HepG2 (cell line): Measurements from ENCODE around the gene FYB1. TPM values are rescaled to one million over a fixed set of nuclear protein-coding genes. Genes with fewer than 3 reads are reported as not detected.

Source experiments
- CCAR2 ChIP-seq: fragments of 200-400 bp; formaldehyde crosslinking; optimal IDR thresholded peaks from 2 replicates; pipeline ENCODE3; 2018; ENCODE audit warnings: low read depth, mild to moderate bottlenecking, low read length, moderate library complexity
- CHCHD3 ChIP-seq: sonication (generic); formaldehyde crosslinking; IDR thresholded peaks from 2 replicates; pipeline ENCODE4 v1.8.0; 2022; ENCODE audit warnings: mild to moderate bottlenecking, missing genetic modification reagents, moderate library complexity
- ELF3 ChIP-seq: IDR thresholded peaks from 2 replicates; pipeline ENCODE4 v1.6.1; 2016; ENCODE audit warnings: missing genetic modification reagents, missing compliant biosample characterization
- GPN1 ChIP-seq: sonication (generic); formaldehyde crosslinking; IDR thresholded peaks from 2 replicates; pipeline ENCODE4 v1.5.1; 2020; ENCODE audit warnings: missing genetic modification reagents, borderline replicate concordance
- HNF4A ChIP-seq: sonication (generic); formaldehyde crosslinking; IDR thresholded peaks from 2 replicates; pipeline ENCODE4 v1.4.0; 2020; ENCODE audit warnings: missing genetic modification reagents
- HOXA5 ChIP-seq: sonication (generic); formaldehyde crosslinking; IDR thresholded peaks from 2 replicates; pipeline ENCODE4 v1.4.0; 2020; ENCODE audit warnings: missing genetic modification reagents
- MAF1 ChIP-seq: sonication (generic); formaldehyde crosslinking; IDR thresholded peaks from 2 replicates; pipeline ENCODE4 v1.5.0; 2020; ENCODE audit warnings: missing genetic modification reagents, borderline replicate concordance
- MAZ ChIP-seq, 2 experiments: sonication (generic) in 1 of 2; formaldehyde crosslinking in 1 of 2; IDR thresholded peaks; 2 replicates each; pipeline versions ENCODE4 v1.5.0 to v1.6.1; 2012 to 2020; ENCODE audit warnings: low read depth in 2 of 2, mild to moderate bottlenecking in 2 of 2, borderline replicate concordance in 1 of 2, improper control_type of control experiment in 1 of 2, low read length in 1 of 2, missing genetic modification reagents in 1 of 2, moderate library complexity in 1 of 2
- MED1 ChIP-seq: sonication (generic); formaldehyde crosslinking; IDR thresholded peaks from 2 replicates; pipeline ENCODE4 v1.4.0; 2020; ENCODE audit warnings: missing genetic modification reagents
- MEIS1 ChIP-seq: sonication (generic); formaldehyde crosslinking; IDR thresholded peaks from 2 replicates; pipeline ENCODE4 v1.9.0; 2021; ENCODE audit warnings: mild to moderate bottlenecking, missing genetic modification reagents, moderate library complexity, borderline replicate concordance
- MLLT10 ChIP-seq: sonication (generic); formaldehyde crosslinking; IDR thresholded peaks from 2 replicates; pipeline ENCODE4 v1.4.0; 2020; ENCODE audit warnings: missing genetic modification reagents
- NFIC ChIP-seq: IDR thresholded peaks from 2 replicates; pipeline ENCODE4 v1.6.1; 2012; ENCODE audit warnings: mild to moderate bottlenecking, low read length, inconsistent platforms
- PAF1 ChIP-seq: IDR thresholded peaks from 2 replicates; pipeline ENCODE4 v1.6.1; 2016; ENCODE audit warnings: missing genetic modification reagents, missing compliant biosample characterization
- REPIN1 ChIP-seq: sonication (generic); formaldehyde crosslinking; IDR thresholded peaks from 2 replicates; pipeline ENCODE4 v1.8.0; 2022; ENCODE audit warnings: missing genetic modification reagents, low read depth, mild to moderate bottlenecking, borderline replicate concordance
- SALL1 ChIP-seq: sonication (generic); formaldehyde crosslinking; IDR thresholded peaks from 2 replicates; pipeline ENCODE4 v1.8.0; 2022; ENCODE audit warnings: mild to moderate bottlenecking, missing genetic modification reagents
- SALL2 ChIP-seq: sonication (generic); formaldehyde crosslinking; IDR thresholded peaks from 2 replicates; pipeline ENCODE4 v1.8.1; 2023; ENCODE audit warnings: mild to moderate bottlenecking, missing genetic modification reagents, inconsistent platforms
- TBL1XR1 ChIP-seq: fragments of 150-350 bp; IDR thresholded peaks from 2 replicates; pipeline ENCODE4 v1.6.1; 2014; ENCODE audit warnings: borderline replicate concordance, low read length; ENCODE audit not compliant: partially characterized antibody
- TMF1 ChIP-seq: sonication (generic); formaldehyde crosslinking; IDR thresholded peaks from 2 replicates; pipeline ENCODE4 v1.8.1; 2022; ENCODE audit warnings: low read depth, missing genetic modification reagents
- ZFY ChIP-seq: sonication (generic); formaldehyde crosslinking; IDR thresholded peaks from 2 replicates; pipeline ENCODE4 v1.4.0; 2020; ENCODE audit warnings: missing genetic modification reagents
- ZNF138 ChIP-seq: sonication (generic); formaldehyde crosslinking; IDR thresholded peaks from 2 replicates; pipeline ENCODE4 v1.5.0; 2020; ENCODE audit warnings: mild to moderate bottlenecking, low read depth, missing genetic modification reagents
- ZNF263 ChIP-seq: sonication (generic); formaldehyde crosslinking; IDR thresholded peaks from 2 replicates; pipeline ENCODE4 v1.4.0; 2020; ENCODE audit warnings: missing genetic modification reagents
- ZNF607 ChIP-seq: sonication (generic); formaldehyde crosslinking; IDR thresholded peaks from 2 replicates; pipeline ENCODE4 v1.5.1; 2020; ENCODE audit warnings: missing genetic modification reagents, mild to moderate bottlenecking, borderline replicate concordance
- ZNF629 ChIP-seq: sonication (generic); formaldehyde crosslinking; conservative IDR thresholded peaks from 2 replicates; pipeline ENCODE4 v1.5.0; 2020; ENCODE audit warnings: missing genetic modification reagents
- ZNF652 ChIP-seq: IDR thresholded peaks from 2 replicates; pipeline ENCODE4 v1.6.1; 2016; ENCODE audit warnings: low read depth, borderline replicate concordance
- ZNF747 ChIP-seq: sonication (generic); formaldehyde crosslinking; IDR thresholded peaks from 2 replicates; pipeline ENCODE4 v1.8.1; 2023; ENCODE audit warnings: missing genetic modification reagents, mild to moderate bottlenecking, borderline replicate concordance
- ZSCAN31 ChIP-seq: sonication (generic); formaldehyde crosslinking; IDR thresholded peaks from 2 replicates; pipeline ENCODE4 v1.5.0; 2020; ENCODE audit warnings: low read depth, mild to moderate bottlenecking, missing genetic modification reagents
- polyA plus RNA-seq, 8 experiments: library from polyadenylated mRNA; depleted of rRNA in 3 of 8; stranded (reverse) in 7 of 8; unstranded in 1 of 8; fragments of >200 nt; fragmentation: Illumina TruSeq in 4 of 8; extraction: Trizol in 4 of 8; gene quantifications; 2 replicates each; pipeline versions ENCODE4 v1.2.1 to v1.2.3, GENCODE V29; 2011 to 2016; ENCODE audit warnings: low read depth in 4 of 8, missing spikeins in 1 of 8, mixed read lengths in 1 of 8; ENCODE audit not compliant: insufficient read depth in 1 of 8
- total RNA-seq, 5 experiments: library from RNA; depleted of rRNA; stranded (reverse); fragments of >200 nt; fragmentation: Illumina TruSeq; extraction: Trizol; gene quantifications; 2 replicates each; pipeline ENCODE4 v1.2.3, GENCODE V29; 2016; ENCODE audit warnings: low read depth in 1 of 5
- TF ChIP-seq, protein P1 (sequence below): sonication (generic); formaldehyde crosslinking; IDR thresholded peaks from 2 replicates; pipeline ENCODE4 v1.4.0; 2020; ENCODE audit warnings: mild to moderate bottlenecking, missing genetic modification reagents
- TF ChIP-seq, protein P2 (sequence below): sonication (generic); formaldehyde crosslinking; IDR thresholded peaks from 2 replicates; pipeline ENCODE4 v1.8.1; 2023; ENCODE audit warnings: missing genetic modification reagents, mild to moderate bottlenecking, borderline replicate concordance
- TF ChIP-seq, protein P3 (sequence below): sonication (generic); formaldehyde crosslinking; conservative IDR thresholded peaks from 2 replicates; pipeline ENCODE4 v1.4.0; 2020; ENCODE audit warnings: missing genetic modification reagents

The FYB1 gene
- total and polyA plus RNA-seq, 2 of the 13 experiments (the other 11 are each of a cell fraction or from before 2014, with no cell fraction given), result 0.03 TPM; not detected in 1

DNA sequence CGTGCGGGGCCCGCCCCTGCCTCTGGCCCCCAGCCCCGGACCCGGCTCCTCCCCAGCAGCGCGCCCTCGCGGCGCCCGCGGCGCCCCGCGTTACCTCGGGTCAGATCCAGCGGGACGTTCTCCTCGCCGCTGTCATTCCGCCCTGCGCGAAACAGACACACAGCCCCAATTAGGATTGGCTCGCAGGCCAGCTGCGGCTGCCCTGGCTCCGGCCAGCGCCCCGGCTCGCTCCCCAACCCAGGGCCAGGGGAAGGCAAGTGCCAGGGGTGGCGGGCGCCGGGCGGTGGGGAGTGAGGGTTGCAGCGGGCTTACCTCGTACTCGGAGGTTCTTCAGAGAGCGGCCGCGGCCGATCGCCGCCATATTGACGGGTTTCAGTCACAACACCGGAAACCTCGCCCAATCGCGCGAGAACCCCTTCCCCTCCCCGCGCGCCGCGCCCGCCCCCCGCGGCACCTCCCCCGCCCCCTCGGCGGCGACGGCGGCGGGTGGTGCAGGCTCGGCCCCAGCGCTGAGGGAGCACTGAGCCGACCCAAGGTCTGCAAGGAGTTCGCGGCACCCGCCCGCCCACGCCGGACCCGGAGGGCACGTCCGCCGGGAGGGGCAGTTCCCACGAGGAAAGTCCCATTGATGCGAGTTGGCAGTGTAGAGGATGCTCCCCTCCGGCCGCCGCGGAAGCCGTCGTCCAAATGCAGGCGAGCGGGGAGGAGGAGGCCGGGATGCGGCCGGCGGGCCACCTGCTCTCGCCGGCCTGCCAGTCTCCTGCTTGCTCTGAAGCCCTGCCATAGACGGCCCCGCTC lies 145.1 kb downstream of the FYB1 start, which contains the start of gene RICTOR (continued):
- no peak for TF ChIP-seq CCAR2
- TF ChIP-seq GPN1 (CRISPR knock-in tag), result no peak
- TF ChIP-seq MAZ (IDR thresholded peaks at IDR 0.05; ENCODE audit: borderline replicate concordance, low read depth, low read length), result peak; percentile 57; the same call in 1 of the 2 replicates
- TF ChIP-seq MAZ (CRISPR knock-in tag; IDR thresholded peaks at IDR 0.05; ENCODE audit: low read depth), result peak; percentile 90
- TF ChIP-seq ELF3 (CRISPR knock-in tag), result no peak
- 0 out of 2 replicates have a peak, but pooled peaks have one; percentile 33 for TF ChIP-seq MAF1 (CRISPR knock-in tag)
- no peak for TF ChIP-seq NFIC
- TF ChIP-seq HNF4A (CRISPR knock-in tag), result no peak
- 0 out of 2 replicates have a peak, but pooled peaks have one; percentile 70 for TF ChIP-seq ZNF607 (CRISPR knock-in tag)
- TF ChIP-seq ZNF747 (CRISPR knock-in tag), result no peak
- TF ChIP-seq CHCHD3, result no peak
- TF ChIP-seq, protein P1, sequence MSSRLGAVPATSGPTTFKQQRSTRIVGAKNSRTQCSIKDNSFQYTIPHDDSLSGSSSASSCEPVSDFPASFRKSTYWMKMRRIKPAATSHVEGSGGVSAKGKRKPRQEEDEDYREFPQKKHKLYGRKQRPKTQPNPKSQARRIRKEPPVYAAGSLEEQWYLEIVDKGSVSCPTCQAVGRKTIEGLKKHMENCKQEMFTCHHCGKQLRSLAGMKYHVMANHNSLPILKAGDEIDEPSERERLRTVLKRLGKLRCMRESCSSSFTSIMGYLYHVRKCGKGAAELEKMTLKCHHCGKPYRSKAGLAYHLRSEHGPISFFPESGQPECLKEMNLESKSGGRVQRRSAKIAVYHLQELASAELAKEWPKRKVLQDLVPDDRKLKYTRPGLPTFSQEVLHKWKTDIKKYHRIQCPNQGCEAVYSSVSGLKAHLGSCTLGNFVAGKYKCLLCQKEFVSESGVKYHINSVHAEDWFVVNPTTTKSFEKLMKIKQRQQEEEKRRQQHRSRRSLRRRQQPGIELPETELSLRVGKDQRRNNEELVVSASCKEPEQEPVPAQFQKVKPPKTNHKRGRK (CRISPR knock-in tag), result no peak
- no peak for TF ChIP-seq TBL1XR1
- TF ChIP-seq, protein P2, sequence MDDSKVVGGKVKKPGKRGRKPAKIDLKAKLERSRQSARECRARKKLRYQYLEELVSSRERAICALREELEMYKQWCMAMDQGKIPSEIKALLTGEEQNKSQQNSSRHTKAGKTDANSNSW (CRISPR knock-in tag), result no peak
- TF ChIP-seq MEIS1 (CRISPR knock-in tag), result no peak
- TF ChIP-seq ZNF138 (CRISPR knock-in tag), result peak; percentile 37; the same call in 1 of the 2 replicates
- TF ChIP-seq ZNF263 (CRISPR knock-in tag), result peak; percentile 95
- TF ChIP-seq ZNF652, result no peak
- peak; percentile 48 for TF ChIP-seq MED1 (CRISPR knock-in tag)
- no peak for TF ChIP-seq PAF1 (CRISPR knock-in tag)
- no peak for TF ChIP-seq MLLT10 (CRISPR knock-in tag)
- peak; percentile 82 for TF ChIP-seq SALL2 (CRISPR knock-in tag)
- TF ChIP-seq SALL1 (CRISPR knock-in tag), result peak; percentile 50; the same call in 1 of the 2 replicates
- TF ChIP-seq ZNF629 (CRISPR knock-in tag), result no peak
- TF ChIP-seq REPIN1, result peak; percentile 47; the same call in 1 of the 2 replicates
- TF ChIP-seq HOXA5 (CRISPR knock-in tag), result peak; percentile 54; the same call in 1 of the 2 replicates
- TF ChIP-seq, protein P3, sequence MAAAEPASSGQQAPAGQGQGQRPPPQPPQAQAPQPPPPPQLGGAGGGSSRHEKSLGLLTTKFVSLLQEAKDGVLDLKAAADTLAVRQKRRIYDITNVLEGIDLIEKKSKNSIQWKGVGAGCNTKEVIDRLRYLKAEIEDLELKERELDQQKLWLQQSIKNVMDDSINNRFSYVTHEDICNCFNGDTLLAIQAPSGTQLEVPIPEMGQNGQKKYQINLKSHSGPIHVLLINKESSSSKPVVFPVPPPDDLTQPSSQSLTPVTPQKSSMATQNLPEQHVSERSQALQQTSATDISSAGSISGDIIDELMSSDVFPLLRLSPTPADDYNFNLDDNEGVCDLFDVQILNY (CRISPR knock-in tag), result 0 out of 2 replicates have a peak, but pooled peaks have one; percentile 20
- TF ChIP-seq TMF1, result no peak
- TF ChIP-seq ZFY (CRISPR knock-in tag), result peak; percentile 92
- TF ChIP-seq ZSCAN31, result 0 out of 2 replicates have a peak, but pooled peaks have one; percentile 18
